GM12878 (cell line): ENCODE data around the gene NPLOC4. TPM values are rescaled to one million over a fixed set of nuclear protein-coding genes. Genes with fewer than 3 reads are reported as not detected.

ENCODE experiments used
- ATAC-seq: fragments of 200-7000 bp; cut with Tn5 transposase; 3 replicates; pipeline ENCODE4 v1.9.1; 2020; ENCODE audit warnings: mild to moderate bottlenecking, moderate library complexity
- BruUV-seq: library from RNA; stranded (reverse); fragments of 400-500 nt; replicated peaks from 2 replicates; lab custom pipeline; 2021; lab: Mats Ljungman, UMichigan
- CTCF ChIA-PET: fragments of 300-600 bp; sonication (Branson Sonifier 250); formaldehyde crosslinking; extraction: SDS; loops from one replicate; lab custom pipeline; 2021; ENCODE audit warnings: inconsistent platforms; lab: Yijun Ruan, JAX
- POLR2A ChIA-PET: fragments of 350-600 bp; formaldehyde crosslinking; extraction: SDS; loops from one replicate; lab custom pipeline; 2021; ENCODE audit warnings: inconsistent platforms; lab: Charles Lee
- RAD21 ChIA-PET: fragments of 300-600 bp; sonication (Branson Sonifier 250); formaldehyde crosslinking; loops from one replicate; lab custom pipeline; 2023; ENCODE audit warnings: antibody characterized with exemption; ENCODE audit not compliant: unreplicated experiment; lab: Charles Lee
- SMC1A ChIA-PET: fragments of 300-600 bp; sonication (Branson Sonifier 250); formaldehyde crosslinking; loops from one replicate; lab custom pipeline; 2023; ENCODE audit not compliant: unreplicated experiment, uncharacterized antibody; lab: Charles Lee
- DNase-seq: peaks from one replicate; pipeline ENCODE4 v3.0.0-alpha.2; 2011; ENCODE audit warnings: low read depth, low spot score
- FAIRE-seq: peaks from 3 replicates; lab custom pipeline; 2011; peaks lifted over from hg19 to GRCh38; lab: Jason Lieb, UNC
- H2AFZ ChIP-seq: 2 replicates; pipeline ENCODE4 v1.6.0; 2011; ENCODE audit warnings: low read depth, low read length, control low read depth; ENCODE audit not compliant: control insufficient read depth
- H3K27ac ChIP-seq: 2 replicates; pipeline ENCODE4 v1.5.1; 2011; ENCODE audit warnings: control low read depth; ENCODE audit not compliant: control insufficient read depth, insufficient read depth
- H3K27me3 ChIP-seq, 2 experiments: replicated peaks in 1 of 2; 2 replicates each; pipeline versions ENCODE4 v1.6.0 to v1.6.1; 2011; ENCODE audit warnings: low read length in 1 of 2; ENCODE audit not compliant: control insufficient read depth in 2 of 2, insufficient read depth in 2 of 2
- H3K36me3 ChIP-seq, 2 experiments: 2 replicates each; pipeline ENCODE4 v1.5.1; 2011; ENCODE audit warnings: low read length in 1 of 2; ENCODE audit not compliant: control insufficient read depth in 2 of 2, insufficient read depth in 2 of 2
- H3K4me1 ChIP-seq: 2 replicates; pipeline ENCODE4 v1.6.1; 2011; ENCODE audit warnings: mild to moderate bottlenecking, low read length, moderate library complexity, mixed read lengths; ENCODE audit not compliant: control insufficient read depth, insufficient read depth
- H3K4me2 ChIP-seq: 2 replicates; pipeline ENCODE4 v1.6.0; 2011; ENCODE audit warnings: control low read depth; ENCODE audit not compliant: control insufficient read depth, insufficient read depth
- H3K4me3 ChIP-seq: fragments of 200-600 bp; sonication (generic); 2 replicates; pipeline ENCODE4 v1.5.1; 2016
- H3K79me2 ChIP-seq: 2 replicates; pipeline ENCODE4 v1.6.0; 2011; ENCODE audit warnings: low read length; ENCODE audit not compliant: control insufficient read depth, insufficient read depth
- H3K9ac ChIP-seq: 2 replicates; pipeline ENCODE4 v1.8.0; 2011; ENCODE audit warnings: low read length, control low read depth, mixed read lengths; ENCODE audit not compliant: control insufficient read depth, insufficient read depth
- H3K9me3 ChIP-seq: replicated peaks from 3 replicates; pipeline ENCODE4 v1.5.1; 2011; ENCODE audit warnings: mild to moderate bottlenecking, low read length; ENCODE audit not compliant: control insufficient read depth, insufficient read depth
- H4K20me1 ChIP-seq: 2 replicates; pipeline ENCODE4 v1.6.0; 2011; ENCODE audit not compliant: control insufficient read depth, insufficient read depth
- BACH1 ChIP-seq: fragments of 450-650 bp; IDR thresholded peaks from 2 replicates; pipeline ENCODE4 v1.6.1; 2017; ENCODE audit warnings: mild to moderate bottlenecking, borderline replicate concordance
- CREB1 ChIP-seq: IDR thresholded peaks from 2 replicates; pipeline ENCODE4 v1.6.1; 2012; ENCODE audit warnings: low read depth, mild to moderate bottlenecking, inconsistent platforms
- CREM ChIP-seq: IDR thresholded peaks from 2 replicates; pipeline ENCODE4 v1.6.1; 2014; ENCODE audit warnings: antibody characterized with exemption, low read depth
- FOS ChIP-seq: IDR thresholded peaks from 3 replicates; pipeline ENCODE4 v1.6.1; 2011; ENCODE audit warnings: borderline replicate concordance; ENCODE audit not compliant: insufficient read length; ENCODE audit errors: extremely low read depth
- HDAC6 ChIP-seq: fragments of 200-600 bp; sonication (generic); IDR thresholded peaks from one replicate; pipeline ENCODE4 v1.8.0; 2017; ENCODE audit warnings: antibody characterized with exemption; ENCODE audit not compliant: unreplicated experiment
- KAT2A ChIP-seq: conservative IDR thresholded peaks from 2 replicates; pipeline ENCODE4 v1.6.1; 2011; ENCODE audit warnings: low read depth, low read length; ENCODE audit not compliant: control insufficient read depth
- MEF2B ChIP-seq: fragments of 450-650 bp; IDR thresholded peaks from 2 replicates; pipeline ENCODE4 v1.6.1; 2018; ENCODE audit warnings: mild to moderate bottlenecking, moderate library complexity; ENCODE audit not compliant: partially characterized antibody, poor library complexity, severe bottlenecking
- MTA2 ChIP-seq: fragments of 450-650 bp; IDR thresholded peaks from 2 replicates; pipeline ENCODE4 v1.6.1; 2016; ENCODE audit warnings: low read depth, mild to moderate bottlenecking, moderate library complexity
- MTA3 ChIP-seq: IDR thresholded peaks from 2 replicates; pipeline ENCODE4 v1.6.1; 2012; ENCODE audit warnings: low read length, inconsistent platforms, borderline replicate concordance
- NFXL1 ChIP-seq: fragments of 450-650 bp; IDR thresholded peaks from 2 replicates; pipeline ENCODE4 v1.6.1; 2017; ENCODE audit warnings: antibody characterized with exemption, mild to moderate bottlenecking, borderline replicate concordance
- NR2F1 ChIP-seq: fragments of 450-650 bp; conservative IDR thresholded peaks from 2 replicates; pipeline ENCODE4 v1.6.1; 2017; ENCODE audit warnings: mild to moderate bottlenecking
- SIX5 ChIP-seq: IDR thresholded peaks from 2 replicates; pipeline ENCODE4 v1.6.1; 2011; ENCODE audit warnings: mild to moderate bottlenecking, low read depth, low read length, moderate library complexity; ENCODE audit not compliant: severe bottlenecking
- SMAD5 ChIP-seq: IDR thresholded peaks from 2 replicates; pipeline ENCODE4 v1.6.1; 2016; ENCODE audit warnings: antibody characterized with exemption, low read depth
- YY1 ChIP-seq: IDR thresholded peaks from 2 replicates; pipeline ENCODE4 v1.6.1; 2011; ENCODE audit warnings: low read depth, mild to moderate bottlenecking, low read length
- WGBS: methylation state at CpG from one replicate; pipeline ENCODE4 v1.1.6; 2016; ENCODE audit warnings: low lambda C conversion rate; ENCODE audit not compliant: insufficient replicate concordance, insufficient coverage; ENCODE audit errors: missing lambda C conversion rate; 5-methylcytosine and 5-hydroxymethylcytosine counted together
- in situ Hi-C: fragments of 300-500 bp; cut with MboI; formaldehyde crosslinking; loops from 9 replicates; pipeline ENCODE4 v1.14.3; 2018; ENCODE audit warnings: mixed read lengths
- intact Hi-C: fragments of 100-400 bp; cut with micrococcal nuclease; formaldehyde crosslinking; loops from one replicate; pipeline ENCODE4 v1.14.2; 2022; ENCODE audit not compliant: unreplicated experiment
- polyA plus RNA-seq, 11 experiments: library from polyadenylated mRNA; depleted of rRNA in 4 of 11; unstranded in 6 of 11; stranded (reverse) in 5 of 11; fragments of >200 nt; fragmentation: Nextera tagmentation in 4 of 11; fragmentation: Illumina TruSeq in 1 of 11; extraction: Ambion mirVana in 4 of 11; extraction: Trizol in 1 of 11; gene quantifications; 1 replicate in 1 of 11; 2 replicates in 10 of 11; pipeline versions ENCODE4 v1.2.1 to v1.2.3, GENCODE V29; 2011 to 2016; ENCODE audit warnings: inconsistent platforms in 2 of 11, missing spikeins in 2 of 11, low read depth in 1 of 11
- total RNA-seq, 4 experiments: library from RNA; depleted of rRNA in 3 of 4; stranded (reverse); fragments of >200 nt in 3 of 4; fragmentation: Illumina TruSeq in 1 of 4; extraction: Trizol in 1 of 4; gene quantifications; 2 replicates each; pipeline versions ENCODE4 v1.2.1 to v1.2.3, GENCODE V29; 2013 to 2021
- TF ChIP-seq, protein P1 (sequence below): fragments of 450-650 bp; IDR thresholded peaks from 2 replicates; pipeline ENCODE4 v1.6.1; 2017; ENCODE audit warnings: mild to moderate bottlenecking, moderate library complexity
- TF ChIP-seq, protein P2 (sequence below): fragments of 450-650 bp; IDR thresholded peaks from 2 replicates; pipeline ENCODE4 v1.6.1; 2018; ENCODE audit warnings: borderline replicate concordance, mild to moderate bottlenecking; ENCODE audit not compliant: partially characterized antibody

The NPLOC4 gene
- total and polyA plus RNA-seq, 10 of the 15 experiments (the other 5 are each of a cell fraction or from before 2014, with no cell fraction given) = 1.5 to 83.7 (median 45.8) TPM

DNA sequence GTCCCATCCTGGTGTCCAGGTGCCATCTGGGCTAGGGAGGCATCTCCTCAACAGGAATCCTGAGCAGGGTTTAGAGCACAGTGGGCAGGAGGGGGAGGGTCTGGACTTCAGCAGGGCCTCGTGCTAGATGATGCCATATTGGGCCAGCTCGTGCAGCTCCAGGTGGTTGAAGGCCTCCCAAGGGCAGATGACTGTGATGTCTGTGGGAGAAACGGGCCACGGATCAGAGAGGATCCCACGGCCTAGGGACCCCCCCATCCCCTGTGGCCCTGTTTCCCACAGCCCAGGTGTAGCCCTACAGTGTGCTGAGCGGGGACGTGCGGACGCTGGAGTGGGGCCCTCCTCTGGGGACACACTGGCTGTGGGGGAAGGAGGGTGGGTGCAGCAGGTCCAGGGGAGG is 14.0 kb upstream of the NPLOC4 start:
- no peak for ATAC-seq
- ChIA-PET RAD21 (no interaction called here), CTCF (no interaction called here), SMC1A (no interaction called here), POLR2A (interaction anchor here (0.6 kb wide), 1 partner anchor 98 kb away, joined by 6 read pairs; no protein-coding TSS in a partner anchor)
- Histone ChIP-seq H3K9me3 (peaks cover 6% of the 10 kb centered on the region; the same call in 2 of the 3 replicates), H3K36me3 (no peaks in the 10 kb centered on the region), H3K79me2 (no peaks in the 10 kb centered on the region), H3K27ac (no peak overlapping the region), H3K27me3 (no peaks in the 10 kb centered on the region; a peak in 2 of 4 replicates), H3K4me1 (0 out of 2 replicates have a peak, but pooled peaks cover 4% of the 10 kb centered on the region), H3K4me3 (no peak overlapping the region), H3K9ac (no peak overlapping the region), H4K20me1 (no peaks in the 10 kb centered on the region), H2AFZ (no peak overlapping the region), H3K4me2 (no peak overlapping the region)
- FAIRE-seq = no peak
- no peak for DNase-seq
- intact Hi-C loops = no loop called here
- BruUV-seq = no TSS peak
- TF ChIP-seq, protein P1, sequence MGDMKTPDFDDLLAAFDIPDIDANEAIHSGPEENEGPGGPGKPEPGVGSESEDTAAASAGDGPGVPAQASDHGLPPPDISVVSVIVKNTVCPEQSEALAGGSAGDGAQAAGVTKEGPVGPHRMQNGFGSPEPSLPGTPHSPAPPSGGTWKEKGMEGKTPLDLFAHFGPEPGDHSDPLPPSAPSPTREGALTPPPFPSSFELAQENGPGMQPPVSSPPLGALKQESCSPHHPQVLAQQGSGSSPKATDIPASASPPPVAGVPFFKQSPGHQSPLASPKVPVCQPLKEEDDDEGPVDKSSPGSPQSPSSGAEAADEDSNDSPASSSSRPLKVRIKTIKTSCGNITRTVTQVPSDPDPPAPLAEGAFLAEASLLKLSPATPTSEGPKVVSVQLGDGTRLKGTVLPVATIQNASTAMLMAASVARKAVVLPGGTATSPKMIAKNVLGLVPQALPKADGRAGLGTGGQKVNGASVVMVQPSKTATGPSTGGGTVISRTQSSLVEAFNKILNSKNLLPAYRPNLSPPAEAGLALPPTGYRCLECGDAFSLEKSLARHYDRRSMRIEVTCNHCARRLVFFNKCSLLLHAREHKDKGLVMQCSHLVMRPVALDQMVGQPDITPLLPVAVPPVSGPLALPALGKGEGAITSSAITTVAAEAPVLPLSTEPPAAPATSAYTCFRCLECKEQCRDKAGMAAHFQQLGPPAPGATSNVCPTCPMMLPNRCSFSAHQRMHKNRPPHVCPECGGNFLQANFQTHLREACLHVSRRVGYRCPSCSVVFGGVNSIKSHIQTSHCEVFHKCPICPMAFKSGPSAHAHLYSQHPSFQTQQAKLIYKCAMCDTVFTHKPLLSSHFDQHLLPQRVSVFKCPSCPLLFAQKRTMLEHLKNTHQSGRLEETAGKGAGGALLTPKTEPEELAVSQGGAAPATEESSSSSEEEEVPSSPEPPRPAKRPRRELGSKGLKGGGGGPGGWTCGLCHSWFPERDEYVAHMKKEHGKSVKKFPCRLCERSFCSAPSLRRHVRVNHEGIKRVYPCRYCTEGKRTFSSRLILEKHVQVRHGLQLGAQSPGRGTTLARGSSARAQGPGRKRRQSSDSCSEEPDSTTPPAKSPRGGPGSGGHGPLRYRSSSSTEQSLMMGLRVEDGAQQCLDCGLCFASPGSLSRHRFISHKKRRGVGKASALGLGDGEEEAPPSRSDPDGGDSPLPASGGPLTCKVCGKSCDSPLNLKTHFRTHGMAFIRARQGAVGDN = no peak
- no peak for TF ChIP-seq MTA3
- TF ChIP-seq, protein P2, sequence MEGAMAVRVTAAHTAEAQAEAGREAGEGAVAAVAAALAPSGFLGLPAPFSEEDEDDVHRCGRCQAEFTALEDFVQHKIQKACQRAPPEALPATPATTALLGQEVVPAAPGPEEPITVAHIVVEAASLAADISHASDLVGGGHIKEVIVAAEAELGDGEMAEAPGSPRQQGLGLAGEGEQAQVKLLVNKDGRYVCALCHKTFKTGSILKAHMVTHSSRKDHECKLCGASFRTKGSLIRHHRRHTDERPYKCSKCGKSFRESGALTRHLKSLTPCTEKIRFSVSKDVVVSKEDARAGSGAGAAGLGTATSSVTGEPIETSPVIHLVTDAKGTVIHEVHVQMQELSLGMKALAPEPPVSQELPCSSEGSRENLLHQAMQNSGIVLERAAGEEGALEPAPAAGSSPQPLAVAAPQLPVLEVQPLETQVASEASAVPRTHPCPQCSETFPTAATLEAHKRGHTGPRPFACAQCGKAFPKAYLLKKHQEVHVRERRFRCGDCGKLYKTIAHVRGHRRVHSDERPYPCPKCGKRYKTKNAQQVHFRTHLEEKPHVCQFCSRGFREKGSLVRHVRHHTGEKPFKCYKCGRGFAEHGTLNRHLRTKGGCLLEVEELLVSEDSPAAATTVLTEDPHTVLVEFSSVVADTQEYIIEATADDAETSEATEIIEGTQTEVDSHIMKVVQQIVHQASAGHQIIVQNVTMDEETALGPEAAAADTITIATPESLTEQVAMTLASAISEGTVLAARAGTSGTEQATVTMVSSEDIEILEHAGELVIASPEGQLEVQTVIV = no peak
- TF ChIP-seq CREB1 = no peak
- no peak for TF ChIP-seq HDAC6
- TF ChIP-seq MEF2B = no peak
- TF ChIP-seq SIX5 = no peak
- TF ChIP-seq MTA2 = no peak
- no peak for TF ChIP-seq KAT2A
- TF ChIP-seq FOS = no peak
- TF ChIP-seq SMAD5 = no peak
- TF ChIP-seq NR2F1 = no peak
- TF ChIP-seq CREM = no peak
- TF ChIP-seq BACH1 = no peak
- no peak for TF ChIP-seq NFXL1
- no peak for TF ChIP-seq YY1
- in situ Hi-C loops = no loop called here
- WGBS = 44% methylated on average over 9 of the region's 9 CpGs
